H1 (cell line): ENCODE data around the gene TMSB4Y. TPM values are rescaled to one million over a fixed set of nuclear protein-coding genes. Genes with fewer than 3 reads are reported as not detected.

Experiments used
- CTCF ChIA-PET: fragments of 300-600 bp; sonication (Branson Sonifier 250); formaldehyde crosslinking; loops from one replicate; lab custom pipeline; 2021; ENCODE audit not compliant: partially characterized antibody; lab: Charles Lee
- POLR2A ChIA-PET: fragments of 300-600 bp; sonication (Branson Sonifier 250); formaldehyde crosslinking; loops from one replicate; lab custom pipeline; 2021; ENCODE audit warnings: inconsistent platforms; ENCODE audit not compliant: partially characterized antibody; lab: Charles Lee
- DNase-seq, 2 experiments: peaks; one replicate each; pipeline versions ENCODE4 v3.0.0 to v3.0.0-alpha.2; 2010 to 2022; ENCODE audit warnings: low spot score in 2 of 2, low read depth in 1 of 2, mixed read lengths in 1 of 2
- FAIRE-seq: peaks from 2 replicates; lab custom pipeline; 2011; peaks lifted over from hg19 to GRCh38; lab: Jason Lieb, UNC
- H2AFZ ChIP-seq: 2 replicates; pipeline ENCODE4 v1.8.1; 2012; ENCODE audit warnings: low read length, inconsistent platforms
- H2AK5ac ChIP-seq: 2 replicates; pipeline ENCODE4 v1.6.1; 2013; ENCODE audit warnings: low read depth, low read length
- H2BK120ac ChIP-seq: replicated peaks from 2 replicates; pipeline ENCODE3; 2013; ENCODE audit warnings: low read depth, low read length, inconsistent platforms
- H2BK12ac ChIP-seq: 2 replicates; pipeline ENCODE4 v1.6.1; 2013; ENCODE audit warnings: low read depth, low read length
- H2BK15ac ChIP-seq: 2 replicates; pipeline ENCODE4 v1.6.1; 2013; ENCODE audit warnings: low read length
- H2BK20ac ChIP-seq: 2 replicates; pipeline ENCODE4 v1.6.1; 2013; ENCODE audit warnings: low read length
- H2BK5ac ChIP-seq: 2 replicates; pipeline ENCODE4 v1.6.1; 2013; ENCODE audit warnings: low read depth, low read length
- H3K14ac ChIP-seq: 2 replicates; pipeline ENCODE4 v1.6.1; 2013; ENCODE audit warnings: inconsistent platforms; ENCODE audit not compliant: insufficient read length
- H3K18ac ChIP-seq: 2 replicates; pipeline ENCODE4 v1.6.1; 2013; ENCODE audit warnings: low read length; ENCODE audit errors: extremely low read depth
- H3K23ac ChIP-seq: 2 replicates; pipeline ENCODE4 v1.6.1; 2013; ENCODE audit warnings: inconsistent platforms; ENCODE audit not compliant: insufficient read length
- H3K23me2 ChIP-seq: 2 replicates; pipeline ENCODE4 v1.6.1; 2013; ENCODE audit warnings: low read depth, low read length
- H3K27ac ChIP-seq: 2 replicates; pipeline ENCODE4 v1.6.1; 2011; ENCODE audit warnings: low read depth, low read length, inconsistent platforms
- H3K27me3 ChIP-seq, 4 experiments: replicated peaks in 1 of 4; 1 replicate in 1 of 4; 2 replicates in 3 of 4; pipeline versions ENCODE4 v1.6.1 to v1.8.1; 2011 to 2013; ENCODE audit warnings: low read length in 3 of 4, mild to moderate bottlenecking in 3 of 4, inconsistent platforms in 2 of 4, mixed read lengths in 2 of 4, moderate library complexity in 1 of 4; ENCODE audit not compliant: control insufficient read depth in 3 of 4, insufficient read depth in 3 of 4; ENCODE audit errors: extremely low read depth in 1 of 4
- H3K36me3 ChIP-seq, 4 experiments: 2 replicates each; pipeline versions ENCODE4 v1.6.1 to v1.8.1; 2011 to 2013; ENCODE audit warnings: mild to moderate bottlenecking in 4 of 4, low read length in 3 of 4, moderate library complexity in 2 of 4, control low read depth in 1 of 4, inconsistent platforms in 1 of 4; ENCODE audit not compliant: insufficient read depth in 4 of 4, control insufficient read depth in 2 of 4
- H3K4ac ChIP-seq: replicated peaks from 2 replicates; pipeline ENCODE3; 2013; ENCODE audit warnings: low read length, low read depth, mixed read lengths, inconsistent platforms; ENCODE audit not compliant: insufficient read length
- H3K4me1 ChIP-seq, 4 experiments: replicated peaks in 1 of 4; 1 replicate in 1 of 4; 2 replicates in 3 of 4; pipeline versions ENCODE4 v1.6.1 to v1.8.1; 2011 to 2013; ENCODE audit warnings: low read length in 3 of 4, inconsistent platforms in 2 of 4, mixed read lengths in 1 of 4; ENCODE audit not compliant: insufficient read depth in 4 of 4, control insufficient read depth in 3 of 4
- H3K4me2 ChIP-seq, 2 experiments: 2 replicates each; pipeline versions ENCODE4 v1.6.1 to v1.8.1; 2011 to 2013; ENCODE audit warnings: low read depth in 2 of 2, low read length in 2 of 2, control low read depth in 1 of 2, inconsistent platforms in 1 of 2, mild to moderate bottlenecking in 1 of 2; ENCODE audit not compliant: insufficient read depth in 1 of 2
- H3K4me3 ChIP-seq, 4 experiments: fragments of 200-600, 300-600 bp in 1 of 4; sonication (generic), shearing (Covaris generic), sonication (Bioruptor Twin) in 1 of 4; 2 replicates each; pipeline versions ENCODE4 v1.5.1 to v1.8.1; 2011 to 2016; ENCODE audit warnings: low read length in 4 of 4, low read depth in 3 of 4, control low read depth in 2 of 4, inconsistent platforms in 2 of 4, mild to moderate bottlenecking in 2 of 4, mixed read lengths in 1 of 4, moderate library complexity in 1 of 4; ENCODE audit not compliant: insufficient read depth in 2 of 4; ENCODE audit errors: extremely low read depth in 1 of 4
- H3K56ac ChIP-seq: replicated peaks from 2 replicates; pipeline ENCODE3; 2013; ENCODE audit warnings: low read depth, mild to moderate bottlenecking, mixed read lengths, low read length, inconsistent platforms; ENCODE audit not compliant: insufficient read length
- H3K79me1 ChIP-seq: 2 replicates; pipeline ENCODE4 v1.6.1; 2013; ENCODE audit warnings: low read depth, low read length, control low read depth
- H3K79me2 ChIP-seq, 2 experiments: 2 replicates each; pipeline versions ENCODE4 v1.6.1 to v1.8.1; 2012 to 2013; ENCODE audit warnings: low read length in 2 of 2, mild to moderate bottlenecking in 2 of 2, inconsistent platforms in 1 of 2; ENCODE audit not compliant: insufficient read depth in 2 of 2, control insufficient read depth in 1 of 2
- H3K9ac ChIP-seq, 4 experiments: replicated peaks in 1 of 4; 1 replicate in 1 of 4; 2 replicates in 3 of 4; pipeline versions ENCODE4 v1.6.1 to v1.8.1; 2011 to 2013; ENCODE audit warnings: low read depth in 3 of 4, low read length in 3 of 4, control low read depth in 2 of 4, mild to moderate bottlenecking in 2 of 4, moderate library complexity in 2 of 4, inconsistent platforms in 1 of 4; ENCODE audit errors: extremely low read depth in 1 of 4
- H3K9me3 ChIP-seq, 2 experiments: 2 replicates each; pipeline versions ENCODE4 v1.6.1 to v1.8.1; 2012 to 2013; ENCODE audit warnings: mild to moderate bottlenecking in 2 of 2, moderate library complexity in 2 of 2, control low read depth in 1 of 2, inconsistent platforms in 1 of 2, low read depth in 1 of 2, low read length in 1 of 2, mixed read lengths in 1 of 2; ENCODE audit not compliant: insufficient read depth in 2 of 2
- H4K20me1 ChIP-seq, 2 experiments: replicated peaks in 1 of 2; 2 replicates each; pipeline versions ENCODE3 to v1.8.1; 2011 to 2013; ENCODE audit warnings: inconsistent platforms in 2 of 2, low read length in 2 of 2, mild to moderate bottlenecking in 1 of 2; ENCODE audit not compliant: insufficient read depth in 2 of 2, control insufficient read depth in 1 of 2
- H4K5ac ChIP-seq: 2 replicates; pipeline ENCODE4 v1.6.1; 2013; ENCODE audit warnings: low read length, low read depth, mixed read lengths, inconsistent platforms; ENCODE audit not compliant: insufficient read length
- H4K8ac ChIP-seq: 2 replicates; pipeline ENCODE4 v1.8.0; 2013; ENCODE audit warnings: mild to moderate bottlenecking, moderate library complexity, low read length, inconsistent platforms; ENCODE audit not compliant: insufficient read depth; ENCODE audit errors: extremely low read depth
- H4K91ac ChIP-seq: replicated peaks from 2 replicates; pipeline ENCODE3; 2013; ENCODE audit warnings: low read length, mixed read lengths, inconsistent platforms; ENCODE audit not compliant: insufficient read length
- ASH2L ChIP-seq: fragments of 200-600, 300-600 bp; sonication (generic); IDR thresholded peaks from one replicate; pipeline ENCODE4 v1.7.1; 2017; ENCODE audit warnings: low read length
- CTCF ChIP-seq, 3 experiments: IDR thresholded peaks; 1 replicate in 2 of 3; 2 replicates in 1 of 3; pipeline versions ENCODE4 v1.5.1 to v1.6.1; 2011; ENCODE audit warnings: low read length in 3 of 3, mild to moderate bottlenecking in 3 of 3, inconsistent platforms in 2 of 3, low read depth in 1 of 3, moderate library complexity in 1 of 3; ENCODE audit not compliant: insufficient read depth in 1 of 3; ENCODE audit errors: control extremely low read depth in 1 of 3
- HDAC6 ChIP-seq: IDR thresholded peaks from one replicate; pipeline ENCODE4 v1.7.1; 2012; ENCODE audit warnings: low read depth, mild to moderate bottlenecking, inconsistent platforms, low read length, moderate library complexity
- JUND ChIP-seq: IDR thresholded peaks from 2 replicates; pipeline ENCODE4 v1.6.1; 2011; ENCODE audit warnings: mild to moderate bottlenecking, improper control_type of control experiment, low read length
- KDM5A ChIP-seq: fragments of 200-600 bp; IDR thresholded peaks from 2 replicates; pipeline ENCODE4 v1.7.1; 2012; ENCODE audit warnings: mild to moderate bottlenecking, low read length, inconsistent platforms, mixed read lengths
- MAX ChIP-seq: IDR thresholded peaks from 2 replicates; pipeline ENCODE4 v1.6.1; 2012; ENCODE audit warnings: inconsistent platforms
- POU5F1 ChIP-seq: IDR thresholded peaks from 2 replicates; pipeline ENCODE4 v1.6.1; 2011; ENCODE audit warnings: low read depth, mild to moderate bottlenecking, low read length, moderate library complexity
- SP1 ChIP-seq: IDR thresholded peaks from 2 replicates; pipeline ENCODE4 v1.6.1; 2011; ENCODE audit warnings: low read depth, low read length
- TCF12 ChIP-seq: IDR thresholded peaks from 2 replicates; pipeline ENCODE4 v1.6.1; 2011; ENCODE audit warnings: low read depth, mild to moderate bottlenecking, low read length
- YY1 ChIP-seq: IDR thresholded peaks from 2 replicates; pipeline ENCODE4 v1.6.1; 2011; ENCODE audit warnings: low read depth, mild to moderate bottlenecking, low read length
- ZNF274 ChIP-seq: IDR thresholded peaks from 2 replicates; pipeline ENCODE4 v1.7.0; 2012; ENCODE audit warnings: low read length, borderline replicate concordance; ENCODE audit errors: extremely low read depth
- WGBS, 2 experiments: shearing (Covaris generic) in 1 of 2; methylation state at CpG; one replicate each; pipeline versions ENCODE4 v1.1.6 to v1.1.7; 2013 to 2015; ENCODE audit warnings: low lambda C conversion rate in 2 of 2, mixed read lengths in 2 of 2, inconsistent platforms in 1 of 2, low coverage in 1 of 2, missing lambda C conversion rate in 1 of 2; ENCODE audit not compliant: insufficient replicate concordance in 2 of 2, insufficient coverage in 1 of 2, insufficient read length in 1 of 2; ENCODE audit errors: extremely low coverage in 1 of 2, missing lambda C conversion rate in 1 of 2; 5-methylcytosine and 5-hydroxymethylcytosine counted together
- polyA plus RNA-seq, 7 experiments: library from polyadenylated mRNA; depleted of rRNA in 3 of 7; stranded (reverse) in 5 of 7; unstranded in 2 of 7; fragments of >200 nt in 5 of 7; fragments of 200-250 nt in 2 of 7; gene quantifications; 1 replicate in 5 of 7; 2 replicates in 1 of 7; 4 replicates in 1 of 7; pipeline versions ENCODE4 v1.2.1 to v1.2.3, GENCODE V29; 2011 to 2013; ENCODE audit warnings: missing spikeins in 2 of 7, mixed read lengths in 2 of 7
- total RNA-seq: library from RNA; stranded (reverse); fragmentation: NEBNext Ultra II Directional; extraction: Animal tissue kit (Norgen Biotek cat#: 25700); gene quantifications from 2 replicates; pipeline ENCODE4 v1.2.1, GENCODE V29; 2021

TMSB4Y gene
- total and polyA plus RNA-seq, 2 of the 8 experiments (the other 6 are each of a cell fraction or from before 2014, with no cell fraction given), result 2.0 to 2.6 TPM

GRCh38 chrY:13754661-13755060, 51.0 kb downstream of the TMSB4Y start:
- Histone ChIP-seq H4K8ac (no peak overlapping the region), H3K9ac (no peak overlapping the region), H4K91ac (no peak overlapping the region), H3K79me2 (peaks cover 3 to 66% of the 10 kb centered on the region in 2 experiments; a peak in 3 of 4 replicates), H2BK15ac (no peak overlapping the region), H3K36me3 (peaks cover 5 to 37% (median 17%) of the 10 kb centered on the region in 4 experiments; a peak in 7 of 8 replicates), H3K79me1 (peaks cover 2% of the 10 kb centered on the region; the same call in 1 of the 2 replicates), H2AK5ac (no peak overlapping the region), H3K4me2 (no peak overlapping the region; a peak in 2 of 4 replicates), H3K23me2 (peaks cover 6% of the 10 kb centered on the region; the same call in 1 of the 2 replicates), H3K14ac (no peak overlapping the region), H3K9me3 (no peaks in the 10 kb centered on the region), H3K27me3 (no peaks in the 10 kb centered on the region), H2BK12ac (no peak overlapping the region), H2BK120ac (no peak overlapping the region), H3K18ac (no peak overlapping the region), H3K4ac (no peak overlapping the region), H2BK5ac (no peak overlapping the region), H4K20me1 (peaks cover 0 to 2% of the 10 kb centered on the region in 2 experiments), H3K27ac (no peak overlapping the region), H3K4me3 (no peak overlapping the region), H3K23ac (no peak overlapping the region), H3K4me1 (peaks cover 0 to 6% (median 5%) of the 10 kb centered on the region in 4 experiments; a peak in 4 of 7 replicates), H2AFZ (no peak overlapping the region), H2BK20ac (no peak overlapping the region), H4K5ac (no peak overlapping the region), H3K56ac (no peak overlapping the region)
- no peak for FAIRE-seq
- TF ChIP-seq SP1, result no peak
- no peak for TF ChIP-seq POU5F1
- TF ChIP-seq HDAC6, result no peak
- no peak for TF ChIP-seq KDM5A
- TF ChIP-seq ZNF274, result no peak
- TF ChIP-seq JUND, result no peak
- no peak for TF ChIP-seq MAX
- no peak for TF ChIP-seq ASH2L
- TF ChIP-seq CTCF (IDR thresholded peaks at IDR 0.05; ENCODE audit: control extremely low read depth in 1 of 3, insufficient read depth in 1 of 3, low read depth in 1 of 3, low read length in 3 of 3), result no peak
- no peak for TF ChIP-seq TCF12
- TF ChIP-seq YY1, result no peak
- WGBS, 2 experiments, result 70% methylated on average over 1 of the region's 1 CpG; no CpG with 5 or more reads in 1 of the 2 experiments
- POLR2A ChIA-PET, result no interaction called here
- CTCF ChIA-PET, result no interaction called here
- DNase-seq, result no peak
